DOHH2 (cell line): Measurements from ENCODE around the gene RUNX2.

Source experiments
- H3F3A ChIP-seq: fragments of 200-600 bp; sonication (generic), shearing (Covaris generic); 2 replicates; pipeline ENCODE4 v1.6.0; 2016; ENCODE audit warnings: antibody characterized with exemption, mild to moderate bottlenecking; ENCODE audit not compliant: control insufficient read depth, insufficient read depth
- H3K27ac ChIP-seq: fragments of 200-600 bp; sonication (generic); 2 replicates; pipeline ENCODE4 v1.5.1; 2014; ENCODE audit warnings: low read depth, mild to moderate bottlenecking, low read length, moderate library complexity
- H3K27me3 ChIP-seq: fragments of 200-600 bp; sonication (generic); 2 replicates; pipeline ENCODE4 v1.6.1; 2014; ENCODE audit warnings: mild to moderate bottlenecking, low read length, mixed read lengths; ENCODE audit not compliant: control insufficient read depth
- H3K36me3 ChIP-seq: fragments of 200-600 bp; sonication (generic); 2 replicates; pipeline ENCODE4 v1.6.1; 2014; ENCODE audit warnings: mild to moderate bottlenecking, low read length, moderate library complexity, mixed read lengths; ENCODE audit not compliant: control insufficient read depth
- H3K4me1 ChIP-seq: fragments of 200-600 bp; sonication (generic); 2 replicates; pipeline ENCODE4 v1.6.1; 2014; ENCODE audit warnings: mild to moderate bottlenecking, low read length, mixed read lengths; ENCODE audit not compliant: control insufficient read depth
- H3K4me2 ChIP-seq: fragments of 200-600 bp; sonication (generic); 2 replicates; pipeline ENCODE4 v1.6.0; 2014; ENCODE audit warnings: mild to moderate bottlenecking, low read length, moderate library complexity
- H3K4me3 ChIP-seq: fragments of 200-600 bp; sonication (generic); 2 replicates; pipeline ENCODE4 v1.5.1; 2014; ENCODE audit warnings: mild to moderate bottlenecking, low read length, mixed read lengths
- H3K79me2 ChIP-seq: fragments of 200-600 bp; sonication (generic); 2 replicates; pipeline ENCODE4 v1.6.1; 2014; ENCODE audit warnings: mild to moderate bottlenecking, low read length, mixed read lengths; ENCODE audit not compliant: control insufficient read depth
- H3K9me2 ChIP-seq: fragments of 200-600 bp; sonication (generic); replicated peaks from 2 replicates; pipeline ENCODE4 v1.6.1; 2014; ENCODE audit warnings: mild to moderate bottlenecking, low read length, mixed read lengths; ENCODE audit not compliant: control insufficient read depth
- H3K9me3 ChIP-seq: fragments of 200-600 bp; sonication (generic); 2 replicates; pipeline ENCODE4 v1.6.1; 2014; ENCODE audit warnings: antibody characterized with exemption, low read length, mixed read lengths; ENCODE audit not compliant: control insufficient read depth, insufficient read depth
- H4K20me1 ChIP-seq: fragments of 200-600 bp; sonication (generic); 2 replicates; pipeline ENCODE4 v1.6.0; 2014; ENCODE audit warnings: low read depth, mild to moderate bottlenecking, antibody characterized with exemption, low read length, moderate library complexity; ENCODE audit not compliant: control insufficient read depth, insufficient read depth
- EZH2phosphoT487 ChIP-seq: fragments of 200-600 bp; sonication (generic); IDR thresholded peaks from 2 replicates; pipeline ENCODE4 v1.6.1; 2017; ENCODE audit warnings: borderline replicate concordance, mild to moderate bottlenecking, antibody characterized with exemption, low read length, moderate library complexity, mixed read lengths
- TF ChIP-seq, protein P1 (sequence below): fragments of 200-600 bp; sonication (generic); IDR thresholded peaks from one replicate; pipeline ENCODE4 v1.5.1; 2014; ENCODE audit warnings: antibody characterized with exemption, mild to moderate bottlenecking, low read depth, low read length; ENCODE audit not compliant: poor library complexity, severe bottlenecking

RUNX2 gene

DNA sequence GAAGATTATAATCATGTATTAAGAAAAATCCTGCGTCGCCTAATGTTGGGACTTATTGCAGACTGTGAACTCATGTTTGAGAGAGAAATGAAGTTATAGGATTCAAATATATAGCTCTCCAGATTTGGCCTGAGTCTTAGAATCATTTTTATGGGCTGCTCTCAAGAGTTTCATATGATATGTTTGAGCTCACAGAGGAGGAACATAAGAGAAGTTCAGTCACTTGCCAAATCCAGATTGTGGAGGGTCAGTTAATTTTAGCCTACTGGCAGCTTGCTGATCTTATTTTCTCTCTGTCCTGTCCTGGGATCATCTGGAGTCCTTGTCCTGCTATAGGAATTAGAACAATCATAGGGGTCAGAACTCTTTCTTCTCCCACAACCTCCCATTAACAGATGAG lies 235.7 kb downstream of the RUNX2 start:
- Histone ChIP-seq H3K9me2 (no peaks in the 10 kb centered on the region), H3K27ac (no peak overlapping the region), H4K20me1 (no peaks in the 10 kb centered on the region), H3F3A (no peaks in the 10 kb centered on the region), H3K4me1 (no peaks in the 10 kb centered on the region), H3K36me3 (no peaks in the 10 kb centered on the region), H3K4me3 (no peak overlapping the region), H3K4me2 (no peak overlapping the region), H3K9me3 (no peaks in the 10 kb centered on the region), H3K27me3 (peaks cover 20% of the 10 kb centered on the region), H3K79me2 (no peaks in the 10 kb centered on the region)
- no peak for TF ChIP-seq EZH2phosphoT487
- TF ChIP-seq, protein P1, sequence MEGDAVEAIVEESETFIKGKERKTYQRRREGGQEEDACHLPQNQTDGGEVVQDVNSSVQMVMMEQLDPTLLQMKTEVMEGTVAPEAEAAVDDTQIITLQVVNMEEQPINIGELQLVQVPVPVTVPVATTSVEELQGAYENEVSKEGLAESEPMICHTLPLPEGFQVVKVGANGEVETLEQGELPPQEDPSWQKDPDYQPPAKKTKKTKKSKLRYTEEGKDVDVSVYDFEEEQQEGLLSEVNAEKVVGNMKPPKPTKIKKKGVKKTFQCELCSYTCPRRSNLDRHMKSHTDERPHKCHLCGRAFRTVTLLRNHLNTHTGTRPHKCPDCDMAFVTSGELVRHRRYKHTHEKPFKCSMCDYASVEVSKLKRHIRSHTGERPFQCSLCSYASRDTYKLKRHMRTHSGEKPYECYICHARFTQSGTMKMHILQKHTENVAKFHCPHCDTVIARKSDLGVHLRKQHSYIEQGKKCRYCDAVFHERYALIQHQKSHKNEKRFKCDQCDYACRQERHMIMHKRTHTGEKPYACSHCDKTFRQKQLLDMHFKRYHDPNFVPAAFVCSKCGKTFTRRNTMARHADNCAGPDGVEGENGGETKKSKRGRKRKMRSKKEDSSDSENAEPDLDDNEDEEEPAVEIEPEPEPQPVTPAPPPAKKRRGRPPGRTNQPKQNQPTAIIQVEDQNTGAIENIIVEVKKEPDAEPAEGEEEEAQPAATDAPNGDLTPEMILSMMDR: no peak

DNA sequence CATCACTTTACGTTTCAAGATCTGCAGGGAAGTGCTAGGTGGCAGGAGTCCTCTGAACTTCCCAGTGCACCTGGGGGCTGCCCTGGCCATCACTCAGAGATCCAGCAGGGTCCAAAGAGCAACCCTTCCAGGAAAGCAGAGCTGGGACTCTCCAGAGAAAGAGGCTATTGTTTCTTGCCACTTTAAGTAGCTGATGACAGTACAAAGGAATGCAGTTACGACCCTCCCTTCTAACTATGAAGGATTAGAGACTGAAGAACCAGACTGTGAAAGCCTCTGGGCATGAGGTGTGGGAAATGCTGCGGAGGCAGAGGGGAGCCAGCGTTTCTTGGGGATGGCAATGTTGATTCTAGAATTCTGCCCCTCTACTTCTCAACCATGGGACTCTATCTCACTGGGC lies 238.8 kb downstream of the RUNX2 start:
- Histone ChIP-seq H3K4me3 (no peak overlapping the region), H3K27me3 (peaks cover 17% of the 10 kb centered on the region), H3K27ac (no peak overlapping the region), H3K4me2 (no peak overlapping the region), H3K36me3 (no peaks in the 10 kb centered on the region), H3K9me3 (no peaks in the 10 kb centered on the region), H4K20me1 (no peaks in the 10 kb centered on the region), H3K9me2 (no peaks in the 10 kb centered on the region), H3K4me1 (no peaks in the 10 kb centered on the region), H3K79me2 (no peaks in the 10 kb centered on the region), H3F3A (no peaks in the 10 kb centered on the region)
- no peak for TF ChIP-seq EZH2phosphoT487
- TF ChIP-seq, protein P1: no peak

DNA sequence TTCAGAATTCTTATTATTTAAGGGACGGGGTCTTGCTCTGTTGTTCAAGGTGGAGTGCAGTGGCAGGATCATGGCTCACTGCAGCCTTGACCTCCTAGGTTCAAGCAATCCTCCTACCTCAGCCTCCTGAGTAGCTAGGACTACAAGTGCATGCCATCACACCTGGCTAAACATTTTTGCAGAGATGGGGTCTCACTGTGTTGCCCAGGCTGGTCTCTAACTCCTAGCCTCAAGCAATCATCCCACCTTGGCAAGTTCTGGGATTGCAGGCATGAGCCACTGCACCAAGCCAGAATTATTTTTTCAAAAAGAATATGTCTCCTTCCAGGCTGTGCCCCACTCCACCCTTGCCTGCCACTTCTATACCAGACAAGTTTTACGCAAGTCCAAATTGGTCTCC lies 239.7 kb downstream of the RUNX2 start:
- Histone ChIP-seq H3K27ac (no peak overlapping the region), H3K4me3 (no peak overlapping the region), H3K36me3 (no peaks in the 10 kb centered on the region), H3K79me2 (no peaks in the 10 kb centered on the region), H3K4me2 (no peak overlapping the region), H3K4me1 (no peaks in the 10 kb centered on the region), H3K27me3 (peaks cover 11% of the 10 kb centered on the region), H3F3A (no peaks in the 10 kb centered on the region), H3K9me2 (no peaks in the 10 kb centered on the region), H4K20me1 (no peaks in the 10 kb centered on the region), H3K9me3 (no peaks in the 10 kb centered on the region)
- TF ChIP-seq, protein P1: no peak
- TF ChIP-seq EZH2phosphoT487: no peak

DNA sequence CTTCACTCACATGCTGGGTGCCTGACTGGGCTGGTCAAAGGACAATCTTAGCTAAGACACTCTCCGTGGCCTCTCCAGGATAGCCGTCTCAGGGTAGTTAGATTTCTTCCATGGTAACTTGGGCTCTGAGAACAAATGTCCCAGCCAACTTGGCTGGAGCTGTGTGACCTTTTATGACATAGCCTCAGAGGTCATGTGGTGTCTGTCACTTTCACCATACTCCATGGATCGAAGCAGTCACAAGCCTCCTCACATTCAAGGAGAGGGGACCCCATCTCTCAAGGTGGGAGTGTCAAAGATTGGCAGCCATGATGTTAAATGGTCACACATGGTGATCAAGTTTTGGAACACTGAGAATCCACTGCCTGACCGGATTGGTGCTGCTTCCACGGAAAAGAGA lies 240.5 kb downstream of the RUNX2 start:
- no peaks in the 10 kb centered on the region for H3K4me1 ChIP-seq
- no peaks in the 10 kb centered on the region for H3K9me2 ChIP-seq
- TF ChIP-seq, protein P1: no peak
- TF ChIP-seq EZH2phosphoT487: no peak
- no peaks in the 10 kb centered on the region for H3K79me2 ChIP-seq
- H3F3A ChIP-seq: no peaks in the 10 kb centered on the region
- H3K9me3 ChIP-seq: no peaks in the 10 kb centered on the region
- no peak overlapping the region for H3K4me3 ChIP-seq
- no peak overlapping the region for H3K4me2 ChIP-seq
- no peaks in the 10 kb centered on the region for H4K20me1 ChIP-seq
- no peak overlapping the region for H3K27ac ChIP-seq
- H3K27me3 ChIP-seq: peaks cover 10% of the 10 kb centered on the region
- H3K36me3 ChIP-seq: no peaks in the 10 kb centered on the region
